ENCODE measurements around the gene GYG2.

DNA sequence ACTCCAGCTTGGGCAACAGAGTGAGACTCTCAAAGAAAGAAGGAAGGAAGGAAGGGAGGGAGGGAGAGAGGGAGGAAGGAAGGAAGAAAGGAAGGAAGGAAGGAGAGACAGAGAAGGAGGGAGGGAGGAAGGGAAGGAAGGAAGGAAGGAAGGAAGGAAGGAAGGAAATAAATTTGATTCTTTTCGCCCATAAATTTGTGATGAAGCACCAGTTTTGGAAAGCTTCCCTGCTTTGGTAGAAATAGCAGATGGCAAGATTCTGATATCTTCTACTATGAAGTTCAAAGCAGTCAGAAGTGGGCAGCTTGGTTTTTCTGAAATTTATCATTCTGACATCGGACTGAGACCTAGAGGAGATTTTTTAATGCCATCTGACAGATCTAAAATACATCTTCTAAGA lies 11.7 kb upstream of the GYG2 start:
- TF ChIP-seq, protein P1, sequence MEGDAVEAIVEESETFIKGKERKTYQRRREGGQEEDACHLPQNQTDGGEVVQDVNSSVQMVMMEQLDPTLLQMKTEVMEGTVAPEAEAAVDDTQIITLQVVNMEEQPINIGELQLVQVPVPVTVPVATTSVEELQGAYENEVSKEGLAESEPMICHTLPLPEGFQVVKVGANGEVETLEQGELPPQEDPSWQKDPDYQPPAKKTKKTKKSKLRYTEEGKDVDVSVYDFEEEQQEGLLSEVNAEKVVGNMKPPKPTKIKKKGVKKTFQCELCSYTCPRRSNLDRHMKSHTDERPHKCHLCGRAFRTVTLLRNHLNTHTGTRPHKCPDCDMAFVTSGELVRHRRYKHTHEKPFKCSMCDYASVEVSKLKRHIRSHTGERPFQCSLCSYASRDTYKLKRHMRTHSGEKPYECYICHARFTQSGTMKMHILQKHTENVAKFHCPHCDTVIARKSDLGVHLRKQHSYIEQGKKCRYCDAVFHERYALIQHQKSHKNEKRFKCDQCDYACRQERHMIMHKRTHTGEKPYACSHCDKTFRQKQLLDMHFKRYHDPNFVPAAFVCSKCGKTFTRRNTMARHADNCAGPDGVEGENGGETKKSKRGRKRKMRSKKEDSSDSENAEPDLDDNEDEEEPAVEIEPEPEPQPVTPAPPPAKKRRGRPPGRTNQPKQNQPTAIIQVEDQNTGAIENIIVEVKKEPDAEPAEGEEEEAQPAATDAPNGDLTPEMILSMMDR (conservative IDR thresholded peaks at IDR 0.05; ENCODE audit: low read depth in 2 of 2), result no peak
- TF ChIP-seq CREB1 (CRISPR knock-in tag; IDR thresholded peaks at IDR 0.05; ENCODE audit: low read depth) (no peak), EZH2 (IDR thresholded peaks at IDR 0.05; ENCODE audit: low read depth, unreplicated experiment) (no peak), POLR2AphosphoS5 (IDR thresholded peaks at IDR 0.05; ENCODE audit: low read depth) (no peak)
